ENCODE results near the gene ERN1.

DNA sequence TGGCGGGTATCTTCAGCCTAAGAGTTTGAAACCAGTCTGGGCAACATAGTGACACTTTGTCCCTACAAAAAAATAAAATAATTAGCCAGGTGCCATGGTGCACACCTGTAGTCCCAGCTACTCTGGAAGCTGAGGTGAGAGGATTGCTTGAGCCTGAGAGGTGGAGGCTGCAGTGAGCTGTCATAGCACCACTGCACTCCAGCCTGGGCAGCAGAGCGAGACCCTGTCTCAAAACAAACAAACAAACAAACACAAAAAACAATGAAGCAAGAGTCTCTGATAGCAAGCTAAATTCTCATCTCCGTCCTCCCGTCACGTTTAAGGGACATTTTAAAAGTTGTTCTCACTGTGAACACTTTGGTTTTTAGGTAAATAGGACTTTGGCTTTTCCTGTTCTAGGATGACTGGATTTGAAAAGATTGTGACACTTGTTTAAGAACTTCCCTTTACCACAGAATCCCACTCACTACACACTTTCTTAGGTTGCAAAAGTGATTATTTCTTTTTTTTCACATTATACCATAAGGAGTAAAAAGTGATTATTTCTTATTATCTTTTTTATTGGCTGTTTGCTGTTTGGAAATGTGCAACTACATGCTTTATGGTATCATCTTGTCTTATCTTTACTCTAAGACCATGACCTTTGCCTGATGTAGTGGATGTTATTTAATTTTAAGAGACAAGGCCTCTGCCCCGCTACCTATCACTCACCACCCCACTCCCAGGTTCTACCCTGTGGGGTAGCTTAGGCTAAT is 4.4 kb upstream of the ERN1 start:
- TF ChIP-seq POLR2AphosphoS5 (IDR thresholded peaks at IDR 0.05; ENCODE audit: low read depth, low read length), result no peak
- TF ChIP-seq POLR2A (IDR thresholded peaks at IDR 0.05; ENCODE audit: low read depth, low read length), result no peak

Data from GM12892 (cell line).